ENCODE data around the gene FTO. TPM values are rescaled to one million over a fixed set of nuclear protein-coding genes. Genes with fewer than 3 reads are reported as not detected.

Gene FTO
- total and polyA plus RNA-seq, 2 of the 13 experiments (the other 11 are each of a cell fraction or from before 2014, with no cell fraction given) = 41.6 to 55.8 TPM

GRCh38 chr16:54164789-54165173 lies 460.8 kb downstream of the FTO start:
- Histone ChIP-seq H4K20me1 (ENCODE audit: insufficient read depth, low read length) (no peaks in the 10 kb centered on the region), H3K4me2 (ENCODE audit: low read depth, low read length) (peak overlapping the region; percentile 63), H3K79me2 (ENCODE audit: insufficient read depth, low read length) (no peaks in the 10 kb centered on the region), H3K36me3 (replicated peaks in 1 of 2; ENCODE audit: control insufficient read depth in 1 of 2, insufficient read depth in 2 of 2, low read length in 2 of 2) (no peaks in the 10 kb centered on the region), H3K27me3 (ENCODE audit: control insufficient read depth in 1 of 2, insufficient read depth in 2 of 2, low read length in 2 of 2) (no peaks in the 10 kb centered on the region), H3K4me1 (ENCODE audit: insufficient read depth, low read length) (peaks cover 79% of the 10 kb centered on the region), H3K9me3 (ENCODE audit: low read length) (no peaks in the 10 kb centered on the region), H3K9ac (ENCODE audit: insufficient read depth, low read depth, low read length) (peak overlapping the region; percentile 53), H3K27ac (ENCODE audit: extremely low read length, insufficient read depth, low read length) (peak overlapping the region; percentile 88), H3K4me3 (replicated peaks in 1 of 3; ENCODE audit: insufficient read depth in 1 of 3, low read depth in 2 of 3, low read length in 3 of 3) (peak overlapping the region in 1 of 3 experiments; percentile 23; a peak in 2 of 6 replicates), H2AFZ (ENCODE audit: low read length) (no peak overlapping the region)
- BruUV-seq (replicated peaks) = no TSS peak
- POLR2A ChIA-PET = interaction anchor here (0.6 to 4.3 kb wide), 20 partner anchors 10 to 653 kb away, joined by 3 to 155 read pairs (median 4); partner anchors contain the start of gene IRX3
- DNase-seq (ENCODE audit: low spot score) = no peak
- no peak for FAIRE-seq
- intact Hi-C loops (cut with micrococcal nuclease; ENCODE audit: unreplicated experiment) (loop anchor here (1.0 kb wide), 1 partner anchor 12 kb away; no protein-coding TSS in a partner anchor), in situ Hi-C loops (cut with HindIII; ENCODE audit: extremely low pct_ligation_motif_present, low pct_unique_long_range_greater_than_20kb) (no loop called here)
- 41% methylated on average over 3 of the region's 3 CpGs for WGBS (ENCODE audit: low lambda C conversion rate)
- no peak for ATAC-seq
- CTCF ChIA-PET (ENCODE audit: low intra/inter-chr PET ratio, low total read pairs) = no interaction called here
- TF ChIP-seq HMG20A (CRISPR knock-in tag; IDR thresholded peaks at IDR 0.05; ENCODE audit: borderline replicate concordance) (no peak), HDAC2 (CRISPR knock-in tag; IDR thresholded peaks at IDR 0.05) (no peak), KMT2B (CRISPR knock-in tag; IDR thresholded peaks at IDR 0.05) (no peak), ZNF382 (CRISPR knock-in tag; IDR thresholded peaks at IDR 0.05; ENCODE audit: borderline replicate concordance) (no peak), ZNF296 (CRISPR knock-in tag; conservative IDR thresholded peaks at IDR 0.05) (peak; percentile 62; the same call in 1 of the 2 replicates), SNAPC2 (CRISPR knock-in tag; IDR thresholded peaks at IDR 0.05) (no peak), ZNF441 (CRISPR knock-in tag; IDR thresholded peaks at IDR 0.05; ENCODE audit: borderline replicate concordance) (no peak), ZNF552 (CRISPR knock-in tag; IDR thresholded peaks at IDR 0.05; ENCODE audit: borderline replicate concordance) (0 out of 2 replicates have a peak, but pooled peaks have one; percentile 1), ZFP36 (IDR thresholded peaks at IDR 0.05; ENCODE audit: borderline replicate concordance, low read depth, low read length, partially characterized antibody) (no peak), ZBTB39 (CRISPR knock-in tag; IDR thresholded peaks at IDR 0.05) (no peak), KLF6 (CRISPR knock-in tag; IDR thresholded peaks at IDR 0.05) (no peak), ZNF230 (CRISPR knock-in tag; IDR thresholded peaks at IDR 0.05) (no peak), GPBP1L1 (CRISPR knock-in tag; IDR thresholded peaks at IDR 0.05) (no peak), SNAPC4 (CRISPR knock-in tag; IDR thresholded peaks at IDR 0.05) (0 out of 2 replicates have a peak, but pooled peaks have one; percentile 4), EZH2 (conservative IDR thresholded peaks at IDR 0.05; ENCODE audit: low read depth, low read length) (no peak), TRIM22 (IDR thresholded peaks at IDR 0.05) (no peak)
